ENCODE data around the gene MECP2.

Gene MECP2

GRCh38 chrX:154011376-154012335, 85.9 kb downstream of the MECP2 start:
- no peak overlapping the region for H3K4me3 ChIP-seq (ENCODE audit: low read depth, low read length)
- TF ChIP-seq CTCF (conservative IDR thresholded peaks at IDR 0.05; ENCODE audit: low read depth, low read length) = no peak
- no peak for DNase-seq (ENCODE audit: low read depth)

- DNase-seq (ENCODE audit: low read depth) = peak; percentile 65
- no peak for TF ChIP-seq CTCF (conservative IDR thresholded peaks at IDR 0.05; ENCODE audit: low read depth, low read length)
- no peak overlapping the region for H3K4me3 ChIP-seq (ENCODE audit: low read depth, low read length)
These were observed 87.0 kb downstream of the MECP2 start for GRCh38 chrX:154010330-154011087.

GRCh38 chrX:154008521-154008920, 89.0 kb downstream of the MECP2 start:
- no peak for TF ChIP-seq CTCF (conservative IDR thresholded peaks at IDR 0.05; ENCODE audit: low read depth, low read length)

GRCh38 chrX:154006947-154007346, 90.6 kb downstream of the MECP2 start:
- TF ChIP-seq CTCF (conservative IDR thresholded peaks at IDR 0.05; ENCODE audit: low read depth, low read length) = no peak
- DNase-seq (ENCODE audit: low read depth) = no peak
- H3K4me3 ChIP-seq (ENCODE audit: low read depth, low read length) = no peak overlapping the region

More at GRCh38 chrX:154008521-154008920, 89.0 kb downstream of the MECP2 start:
- DNase-seq (ENCODE audit: low read depth) = no peak
- H3K4me3 ChIP-seq (ENCODE audit: low read depth, low read length) = no peak overlapping the region

- no peak for DNase-seq (ENCODE audit: low read depth)
These were observed 93.2 kb downstream of the MECP2 start for GRCh38 chrX:154004315-154004714.

GRCh38 chrX:154002215-154002719, 95.2 kb downstream of the MECP2 start:
- no peak for TF ChIP-seq CTCF (conservative IDR thresholded peaks at IDR 0.05; ENCODE audit: low read depth, low read length)
- DNase-seq (ENCODE audit: low read depth) = no peak
- no peak overlapping the region for H3K4me3 ChIP-seq (ENCODE audit: low read depth, low read length)

More at GRCh38 chrX:154004315-154004714, 93.2 kb downstream of the MECP2 start:
- no peak for TF ChIP-seq CTCF (conservative IDR thresholded peaks at IDR 0.05; ENCODE audit: low read depth, low read length)
- no peak overlapping the region for H3K4me3 ChIP-seq (ENCODE audit: low read depth, low read length)

All from choroid plexus epithelial cell (primary cell).